G401 (cell line): ENCODE results near the gene FAM222A. TPM values are rescaled to one million over a fixed set of nuclear protein-coding genes. Genes with fewer than 3 reads are reported as not detected.

Experiments used
- DNase-seq: peaks from one replicate; pipeline ENCODE4 v3.0.0-alpha.2; 2015; ENCODE audit warnings: low spot score
- in situ Hi-C: cut with HindIII; loops from 2 replicates; pipeline ENCODE4 v1.10.0; 2016; ENCODE audit warnings: low sequenced_read_pairs, mixed read lengths
- total RNA-seq: library from RNA; depleted of rRNA; stranded (reverse); fragments of >200 nt; shearing (Covaris generic); gene quantifications from 2 replicates; pipeline ENCODE4 v1.2.3, GENCODE V29; 2014

Gene FAM222A
- total RNA-seq, 1 experiment from 2014 or later, result 4.0 TPM

DNA sequence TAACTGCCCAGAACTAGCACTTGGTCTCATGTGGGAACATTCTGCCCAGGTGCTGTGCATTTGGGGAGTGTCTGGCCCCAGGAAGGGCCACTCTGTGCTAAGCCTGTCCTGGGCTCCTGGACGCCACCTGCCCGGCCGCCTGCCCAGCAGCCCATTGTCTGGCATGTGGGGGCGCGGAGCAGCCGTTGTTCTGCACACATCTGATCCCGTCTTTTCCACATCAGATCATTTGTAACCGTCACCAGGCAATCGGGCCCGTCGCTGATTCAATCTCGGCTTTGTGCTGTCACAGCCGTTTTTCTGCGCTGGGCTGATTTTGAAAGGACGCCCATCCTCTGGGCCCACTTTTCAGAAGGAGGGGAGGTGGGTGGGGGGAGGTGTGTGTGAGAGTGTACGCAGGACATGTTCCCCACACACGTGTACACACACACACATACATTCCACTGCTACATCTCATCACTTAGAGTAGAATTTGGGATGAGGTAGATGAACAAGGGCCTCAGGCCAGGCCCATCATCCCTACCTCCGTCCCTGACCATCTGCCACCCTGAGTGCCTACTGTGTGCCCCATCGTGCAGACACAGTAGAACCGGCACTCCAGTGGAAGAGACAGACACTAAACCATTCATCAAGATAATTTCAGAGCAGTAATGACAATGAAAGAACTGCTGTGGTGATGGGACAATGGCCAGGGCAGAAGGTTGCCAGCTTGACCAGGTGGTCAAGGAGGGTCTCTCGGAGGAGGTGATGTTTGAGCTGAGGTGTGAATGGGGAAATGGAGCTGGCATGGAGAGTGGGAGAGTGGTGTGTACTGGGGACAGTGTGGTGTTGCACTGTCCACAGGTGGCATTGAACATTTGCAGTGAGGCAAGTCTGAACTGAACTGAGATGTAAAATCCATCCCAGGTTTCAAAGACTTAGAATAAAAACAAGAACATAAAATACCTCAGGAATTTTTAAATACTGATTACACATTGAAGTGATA lies 19.0 kb downstream of the FAM222A start:
- in situ Hi-C loops, result no loop called here
- no peak for DNase-seq

DNA sequence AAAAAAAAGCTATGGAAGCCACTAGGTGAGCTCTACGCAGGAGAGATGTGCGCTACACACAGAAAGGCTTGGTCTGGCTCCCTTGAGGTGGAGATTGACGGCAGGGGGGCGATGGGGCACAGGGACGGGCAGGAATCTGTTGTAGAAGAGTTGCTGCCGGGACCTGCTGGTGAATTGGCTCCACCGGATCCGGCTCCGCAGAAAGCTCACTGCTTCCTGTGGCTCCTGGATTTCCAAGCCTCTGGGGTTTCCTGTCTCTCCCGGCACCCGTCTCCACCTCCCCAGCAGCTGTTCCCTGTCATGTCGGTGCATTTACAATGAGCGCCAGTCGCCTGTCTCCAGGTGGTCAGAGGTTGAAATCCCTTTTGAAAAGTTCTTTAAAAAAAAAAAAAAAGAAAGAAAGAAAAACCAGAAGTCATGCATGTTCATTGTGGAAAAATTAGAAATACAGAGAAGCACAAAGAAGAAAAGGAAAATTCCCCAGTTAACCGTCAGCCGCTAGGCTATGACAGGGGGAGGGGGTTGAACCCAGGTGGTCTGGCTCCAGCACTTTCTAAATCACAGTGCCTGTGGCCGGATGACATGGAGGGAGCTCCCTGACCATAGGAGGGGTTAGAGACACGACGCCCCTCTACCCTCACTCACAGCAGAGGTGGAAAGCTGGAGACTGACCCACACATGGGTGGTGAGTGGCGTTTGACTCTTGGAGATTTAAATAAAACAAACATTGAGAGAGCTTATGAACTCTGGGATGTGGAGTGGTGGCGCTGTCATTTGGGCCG lies 20.8 kb downstream of the FAM222A start:
- in situ Hi-C loops, result no loop called here

DNA sequence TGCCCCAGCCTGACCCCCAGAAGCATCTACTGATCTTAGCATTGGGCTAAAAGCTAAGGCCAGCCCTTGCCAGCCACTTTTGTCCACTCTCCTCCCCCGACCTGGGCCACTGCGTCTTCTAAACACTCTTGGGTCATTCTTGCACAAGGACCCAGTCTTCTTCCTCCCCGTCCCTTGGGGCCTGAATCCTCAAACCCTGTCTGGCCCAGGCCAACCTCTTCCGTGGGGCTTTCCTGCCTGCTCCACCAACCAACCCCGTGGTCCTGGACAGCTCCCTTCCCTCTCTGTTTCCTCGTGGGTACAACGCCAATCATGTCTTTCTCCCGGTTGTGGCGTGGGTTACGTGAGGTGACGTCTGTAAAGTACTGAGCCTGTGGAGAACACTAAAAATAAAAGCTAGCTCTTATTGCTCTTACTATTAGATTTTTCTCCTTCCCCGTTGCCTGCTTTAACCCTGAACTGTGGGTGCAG lies 21.5 kb downstream of the FAM222A start:
- in situ Hi-C loops, result no loop called here

More for the DNA sequence above, 20.8 kb downstream of the FAM222A start:
- DNase-seq, result no peak

DNA sequence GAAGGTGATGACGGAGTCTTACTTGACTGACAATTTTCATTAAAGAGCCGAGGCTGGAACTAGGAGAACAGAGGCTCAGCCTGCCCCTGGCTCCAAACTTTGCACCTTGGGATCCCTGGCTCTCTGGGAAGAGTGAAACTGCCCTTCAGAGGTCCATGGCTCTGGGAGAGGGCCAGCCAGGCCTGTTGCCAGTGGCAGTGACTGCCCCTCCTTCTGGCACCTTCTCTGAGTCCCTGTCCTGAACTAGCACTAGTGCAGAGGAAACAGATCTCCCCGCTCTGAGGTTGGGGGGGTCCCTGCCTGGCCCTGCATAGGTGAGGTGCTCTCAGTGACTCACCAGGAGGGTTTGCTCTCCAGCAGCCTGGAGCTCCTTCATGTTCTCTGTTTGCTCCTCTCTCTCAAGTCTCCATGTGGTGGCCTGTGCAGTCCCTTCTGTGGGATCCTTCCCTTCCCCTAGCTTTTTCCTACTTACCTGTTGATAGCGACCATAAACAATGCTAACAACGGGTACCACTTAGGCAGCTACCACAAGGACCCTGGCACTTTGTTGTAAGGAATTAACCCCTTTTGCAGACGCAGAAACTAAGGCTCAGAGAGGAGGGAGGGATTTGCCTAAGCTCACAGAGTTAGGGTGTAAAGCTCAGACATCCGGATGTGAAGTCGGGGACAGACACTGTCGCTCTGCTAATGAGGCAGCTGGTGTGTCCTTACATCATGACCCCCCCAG lies 22.4 kb downstream of the FAM222A start:
- in situ Hi-C loops, result no loop called here
- no peak for DNase-seq

More for the DNA sequence above, 21.5 kb downstream of the FAM222A start:
- no peak for DNase-seq

DNA sequence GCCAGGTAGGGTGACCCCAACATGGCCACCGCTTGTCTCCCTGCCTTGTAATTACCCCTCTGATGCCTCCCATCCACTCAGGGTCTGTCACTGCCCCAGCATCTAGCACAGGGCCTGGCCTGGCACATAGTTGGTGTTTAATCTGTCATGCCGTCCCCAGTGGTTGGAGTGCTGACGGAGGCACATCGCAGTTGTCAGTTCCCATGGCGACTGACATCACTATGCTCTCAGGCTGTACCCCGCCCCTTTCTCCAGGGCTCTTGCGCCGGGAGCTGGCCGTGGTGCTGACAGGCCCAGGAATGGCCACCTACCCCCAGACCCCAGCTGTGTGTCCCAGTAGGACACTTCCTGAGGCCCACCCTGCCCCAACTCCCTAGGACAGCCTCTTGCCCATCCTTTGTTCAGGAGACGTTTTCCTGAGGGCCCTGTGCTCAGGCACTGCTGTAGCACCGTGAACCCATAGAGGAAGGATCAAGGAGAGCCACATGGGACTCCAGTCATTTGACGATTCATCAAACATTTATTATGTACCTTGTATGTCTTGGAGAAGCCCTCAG lies 23.0 kb downstream of the FAM222A start:
- in situ Hi-C loops, result no loop called here
- DNase-seq, result no peak

DNA sequence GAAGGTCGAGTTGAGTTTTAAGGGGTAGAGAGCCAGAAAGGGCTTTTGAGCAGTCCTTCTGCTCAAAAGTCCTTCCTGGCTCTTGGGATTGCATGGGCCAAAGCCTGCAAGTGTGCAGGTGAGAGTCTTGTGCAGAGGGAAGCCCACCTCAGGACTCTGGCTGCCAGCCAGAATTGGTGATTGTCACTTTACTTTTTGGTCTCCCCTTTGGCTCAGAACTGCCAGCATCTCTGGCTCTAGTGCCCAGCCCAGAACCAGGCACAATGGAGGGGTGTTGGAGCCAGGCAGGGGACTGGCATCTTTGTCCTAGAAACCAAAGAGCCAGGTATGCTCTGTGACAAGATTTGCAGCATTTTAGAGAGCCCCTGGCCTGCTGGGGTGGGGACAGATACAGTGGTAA lies 23.5 kb downstream of the FAM222A start:
- DNase-seq, result no peak
- in situ Hi-C loops, result no loop called here

DNA sequence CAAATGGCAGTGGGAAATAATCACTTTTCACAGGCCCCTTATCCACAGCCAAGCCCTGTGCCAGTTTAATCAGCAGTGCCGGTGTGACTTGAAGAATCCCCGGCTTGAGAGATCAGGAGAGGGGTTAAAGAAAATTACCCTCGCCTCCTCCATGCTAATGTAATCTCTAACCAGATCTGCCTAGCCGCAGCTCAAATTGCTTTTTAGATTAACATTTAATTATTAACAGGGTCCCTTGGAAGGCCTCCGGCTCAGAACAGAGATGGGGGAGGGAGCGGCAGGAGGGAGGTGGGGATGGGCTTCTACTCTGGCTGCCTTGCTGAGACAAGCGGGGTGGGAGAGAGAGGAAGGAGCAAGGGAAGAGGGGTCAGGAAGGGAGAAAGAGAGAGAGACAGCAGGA lies 24.0 kb downstream of the FAM222A start:
- in situ Hi-C loops, result no loop called here

DNA sequence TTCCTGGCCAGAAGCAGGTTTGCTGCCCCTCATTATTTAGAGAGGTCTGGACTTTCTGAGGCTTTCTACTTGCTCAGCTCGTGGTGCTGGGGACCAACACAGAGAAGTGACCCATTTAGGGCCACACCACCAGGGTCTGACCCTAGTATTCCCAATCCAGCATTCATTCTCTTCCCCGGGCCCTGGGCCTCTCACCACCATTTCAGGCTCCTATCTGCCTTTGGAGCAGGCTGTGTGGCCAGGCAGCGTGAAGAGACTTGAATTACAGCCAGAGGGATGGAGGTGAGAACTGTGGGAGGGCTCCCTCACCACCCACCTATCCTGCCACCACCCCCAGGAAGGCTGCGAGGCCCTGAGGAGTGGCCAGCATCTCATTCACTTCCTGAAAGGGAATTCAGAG lies 24.6 kb downstream of the FAM222A start:
- in situ Hi-C loops, result no loop called here
- DNase-seq, result no peak

More for the DNA sequence above, 24.0 kb downstream of the FAM222A start:
- no peak for DNase-seq

DNA sequence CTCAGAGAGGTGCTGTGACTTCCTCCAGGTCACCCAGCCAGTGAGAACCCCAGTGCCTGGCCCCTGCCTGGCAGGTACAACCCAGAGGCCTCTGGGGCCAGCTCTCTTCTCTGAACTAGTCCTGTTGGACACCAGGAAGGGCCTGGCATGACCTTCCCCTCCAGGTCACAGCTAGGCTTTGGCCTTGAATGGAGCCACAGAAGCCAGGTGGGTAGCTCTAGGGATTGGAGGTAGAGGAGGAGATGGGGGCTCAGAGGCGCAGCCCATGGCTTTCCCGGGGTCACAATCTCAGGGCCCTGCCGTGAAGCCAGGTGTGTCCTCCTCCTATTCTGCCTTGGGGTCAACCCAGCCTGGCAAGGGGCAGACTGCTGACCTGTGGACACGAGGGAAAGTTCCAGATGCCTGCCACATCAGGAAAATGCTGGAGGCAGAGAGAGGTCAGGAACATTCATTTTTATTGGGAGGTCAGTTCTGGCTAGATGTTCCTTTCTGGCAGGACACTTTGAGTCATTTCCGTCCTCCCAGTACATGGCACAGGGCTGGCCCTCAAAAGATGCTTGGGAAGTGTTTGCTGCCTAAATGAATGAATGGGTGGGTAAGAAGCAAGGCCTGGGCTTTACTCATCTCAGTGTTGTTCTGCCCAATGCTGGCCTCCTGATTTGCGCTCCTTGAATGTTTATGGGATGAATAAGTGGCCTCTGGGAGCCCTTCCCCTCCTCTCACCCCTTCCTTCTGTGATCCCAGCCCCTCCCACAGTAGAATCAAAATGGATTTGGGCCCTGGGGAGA lies 25.4 kb downstream of the FAM222A start:
- in situ Hi-C loops, result no loop called here
- DNase-seq, result no peak

DNA sequence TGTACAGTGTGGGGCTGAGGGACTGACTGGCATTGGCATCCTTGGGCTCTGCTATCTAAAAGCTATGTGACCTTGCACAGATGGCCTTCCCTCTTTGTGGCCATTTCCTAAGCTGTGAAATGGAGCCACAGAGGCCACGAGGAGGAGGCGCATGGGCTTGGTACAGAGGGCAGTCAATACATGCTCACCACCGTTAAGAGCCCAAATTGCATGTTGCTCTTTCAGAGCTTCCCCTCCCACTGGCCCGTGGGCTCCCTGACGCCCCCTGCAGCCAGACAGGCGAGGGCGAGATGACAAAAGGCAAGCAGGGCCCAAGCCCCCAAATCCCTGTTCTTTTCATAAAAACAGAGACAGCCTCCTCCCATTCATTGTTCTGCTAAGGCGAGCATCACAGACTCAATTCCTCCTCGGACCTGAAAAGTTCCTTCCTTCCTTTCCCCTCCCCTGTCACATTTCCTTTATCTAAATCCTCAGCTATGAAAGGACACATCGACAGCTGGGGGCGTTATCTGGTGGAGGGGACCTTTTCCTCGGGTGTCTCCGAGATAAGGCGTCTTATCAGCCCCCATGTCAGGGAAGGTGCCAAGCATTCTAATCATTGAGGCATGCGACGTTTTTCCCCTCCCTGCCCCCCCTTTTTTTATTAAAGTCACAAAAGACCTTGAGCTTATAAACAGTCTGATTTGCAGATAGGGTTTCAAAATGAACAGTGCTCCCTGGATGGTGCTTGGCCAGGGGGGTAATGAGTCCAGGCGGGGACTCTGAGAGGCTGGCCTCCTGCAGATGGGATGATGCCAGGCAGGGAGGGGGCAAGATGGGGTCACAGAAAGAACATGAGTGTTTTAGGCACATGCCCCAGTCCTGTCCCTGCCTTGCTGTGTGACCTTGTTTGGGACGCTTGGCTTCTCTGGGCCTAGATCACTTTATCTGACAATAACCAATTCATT lies 26.4 kb downstream of the FAM222A start:
- in situ Hi-C loops, result no loop called here
- DNase-seq, result no peak

DNA sequence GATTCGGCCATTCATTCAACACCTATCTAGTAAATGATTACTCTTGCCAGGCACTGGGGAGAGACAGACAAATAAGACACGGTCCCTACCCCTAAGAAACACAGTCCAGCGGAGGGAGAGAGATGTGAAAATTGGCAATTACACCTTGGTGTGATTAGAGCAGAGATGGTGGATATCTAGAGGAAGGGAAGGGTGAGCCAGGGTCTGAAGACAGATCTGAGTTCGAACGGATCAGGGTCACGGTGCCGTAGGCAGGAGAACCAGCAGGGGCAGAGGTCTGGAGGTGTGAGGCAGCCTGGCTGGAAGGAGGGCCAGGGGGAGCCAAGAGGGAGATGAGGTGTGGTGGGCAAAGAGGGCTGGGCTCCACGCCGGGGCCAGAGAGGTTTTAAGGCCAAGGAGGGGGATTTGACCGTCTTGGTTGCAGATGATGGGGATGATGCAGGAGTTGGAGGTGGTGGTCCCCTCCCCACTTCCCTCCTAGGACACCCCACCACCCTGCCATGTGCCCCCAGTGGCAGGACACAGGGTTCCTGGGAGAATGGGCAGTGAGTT lies 27.1 kb downstream of the FAM222A start:
- in situ Hi-C loops, result no loop called here
- no peak for DNase-seq

DNA sequence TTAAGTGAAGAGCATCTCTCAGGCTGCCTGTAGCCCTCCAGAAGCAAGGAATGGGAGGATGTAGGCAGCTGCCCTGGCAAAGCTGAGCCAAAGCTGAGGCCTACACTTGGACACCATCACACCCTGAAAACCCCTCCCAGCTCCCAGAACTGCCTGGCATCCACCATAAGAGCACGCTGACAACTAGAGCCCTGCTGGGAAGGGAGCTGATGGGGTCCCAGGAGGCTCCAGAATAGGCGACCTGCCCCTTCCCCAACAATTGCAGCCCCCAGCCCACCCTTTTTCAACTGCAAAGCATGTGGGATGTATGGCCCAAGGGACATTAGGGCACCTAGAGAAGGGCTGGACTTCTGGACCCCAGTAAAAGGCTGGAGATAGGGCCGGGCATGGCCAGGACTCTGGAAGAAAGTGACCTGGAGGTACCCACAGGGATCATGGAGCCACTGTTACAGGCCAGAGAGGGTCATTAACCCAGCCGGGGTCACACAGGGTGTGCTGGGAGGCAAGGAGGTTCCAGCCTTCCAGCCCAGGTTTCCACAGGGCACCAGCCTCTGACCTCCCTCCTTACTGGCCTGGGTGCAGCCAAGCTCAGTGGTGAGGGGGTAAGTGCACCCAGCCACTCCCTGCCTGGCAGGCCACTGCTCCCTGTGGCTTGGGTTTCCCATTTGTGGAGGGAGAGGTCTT lies 27.8 kb downstream of the FAM222A start:
- in situ Hi-C loops, result no loop called here
- no peak for DNase-seq

DNA sequence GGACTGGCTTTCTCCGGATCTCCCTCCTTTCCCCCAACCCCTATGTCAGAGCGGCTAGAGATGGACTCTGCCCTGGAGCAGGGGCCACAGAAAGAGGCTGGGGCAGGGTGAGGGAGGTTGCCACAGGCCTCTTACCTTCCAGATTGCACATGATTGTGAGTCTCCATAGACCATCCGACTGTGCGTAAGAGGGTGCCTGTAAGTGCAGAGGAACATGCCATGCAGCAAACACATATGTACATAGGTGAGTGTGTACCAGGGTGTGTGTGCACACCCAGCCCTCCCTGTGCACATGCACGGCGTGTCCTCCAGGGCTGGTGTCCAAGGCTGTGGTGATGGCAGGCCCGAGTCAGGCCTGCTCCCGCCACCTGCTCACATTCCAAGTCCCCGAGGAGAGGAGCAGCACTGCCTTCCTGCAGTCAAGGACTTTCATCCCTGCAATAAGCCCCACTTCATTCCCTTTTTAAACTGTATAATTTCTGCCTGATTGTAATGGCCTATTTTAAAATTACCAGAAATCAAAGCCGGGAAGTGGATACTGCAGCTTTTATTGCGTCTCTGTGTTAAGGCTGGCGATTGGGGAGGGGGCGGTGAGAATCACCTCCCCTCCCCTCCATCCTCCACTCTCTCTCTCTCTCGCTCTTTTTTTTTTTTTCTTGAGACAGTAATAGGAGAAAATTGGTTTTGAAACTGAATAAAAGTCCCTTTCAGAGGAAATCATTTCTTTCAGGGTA lies 28.5 kb downstream of the FAM222A start:
- DNase-seq, result no peak
- in situ Hi-C loops, result no loop called here

DNA sequence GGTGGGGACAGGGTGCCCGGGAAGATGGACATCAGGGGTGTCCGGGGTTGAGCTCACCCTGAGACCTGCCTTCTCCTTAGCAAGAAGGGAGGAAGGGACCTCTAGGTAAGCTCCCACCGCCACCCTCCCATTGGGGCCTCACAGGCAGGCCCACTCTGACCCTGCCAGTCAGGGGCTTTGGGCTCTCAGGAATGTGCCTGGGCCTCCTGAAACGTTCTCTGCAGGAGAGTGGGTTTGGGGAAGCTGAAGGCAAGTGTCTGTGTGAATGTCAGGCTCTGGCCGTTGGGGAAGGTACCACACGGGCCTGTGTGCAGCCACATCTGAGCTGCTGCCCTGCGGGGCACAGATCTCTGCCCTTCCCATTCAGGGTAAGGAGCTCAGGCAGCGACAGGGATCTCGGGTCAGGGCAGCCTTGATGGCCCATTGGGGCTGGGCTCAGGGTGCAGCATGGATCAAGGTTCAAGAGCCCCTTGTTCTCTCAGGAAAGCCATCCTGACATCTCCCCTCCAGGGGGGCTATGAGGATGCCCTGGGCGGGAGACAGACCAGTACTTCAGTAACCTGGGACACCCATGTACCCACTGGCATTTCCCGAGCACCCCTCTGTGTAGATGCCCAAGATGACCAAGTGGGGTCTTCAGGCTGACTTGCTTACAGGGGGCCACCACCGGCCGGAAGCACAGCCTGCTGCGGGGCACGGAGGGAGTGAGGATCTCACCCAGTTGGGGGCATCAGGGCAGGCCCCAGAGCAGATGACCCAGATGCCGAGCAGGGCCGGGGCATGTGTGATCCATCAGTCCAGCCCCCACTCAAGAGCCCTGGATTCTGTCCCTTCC lies 29.7 kb downstream of the FAM222A start:
- DNase-seq, result no peak
- in situ Hi-C loops, result no loop called here

DNA sequence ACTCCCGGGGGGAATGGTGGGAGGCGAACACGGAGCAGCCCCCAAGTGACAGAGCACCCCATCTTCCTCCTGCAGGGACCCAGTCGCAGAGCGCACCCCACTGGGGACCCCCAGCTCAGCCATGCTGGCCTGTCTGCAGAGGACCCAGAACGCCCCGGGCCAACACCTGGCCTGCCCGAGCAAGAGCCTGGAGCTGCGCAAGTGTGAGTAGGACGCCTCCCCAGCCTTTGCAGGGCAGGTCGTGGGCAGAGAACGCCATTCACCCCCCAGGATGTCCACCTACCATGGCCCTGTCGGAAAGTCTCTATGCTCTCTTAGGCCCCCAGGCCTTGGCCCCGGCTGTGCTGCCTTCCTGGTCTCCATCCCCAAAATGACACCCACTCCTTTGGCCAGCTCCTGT lies 30.4 kb downstream of the FAM222A start:
- in situ Hi-C loops, result no loop called here
- no peak for DNase-seq
